GM13976 (cell line): Measurements from ENCODE around the gene ACBD6.

Experiments
- DNase-seq: peaks from one replicate; pipeline ENCODE4 v3.0.0; 2012; ENCODE audit warnings: low spot score
- CTCF ChIP-seq: IDR thresholded peaks from 2 replicates; pipeline ENCODE4 v1.5.1; 2012; ENCODE audit warnings: borderline replicate concordance, mild to moderate bottlenecking; ENCODE audit not compliant: insufficient read depth; ENCODE audit errors: extremely low read depth, missing control alignments, control extremely low read depth
- in situ Hi-C: fragments of 300-500 bp; cut with MboI; formaldehyde crosslinking; loops from one replicate; pipeline ENCODE4 v1.12.0; 2022; ENCODE audit warnings: low sequenced_read_pairs, mixed read lengths, inconsistent platforms; ENCODE audit not compliant: unreplicated experiment

The ACBD6 gene

GRCh38 chr1:180534214-180534613 is 31.8 kb upstream of the ACBD6 start:
- TF ChIP-seq CTCF: no peak
- in situ Hi-C loops: loop anchor here (10.0 kb wide), 1 partner anchor 321 kb away; no protein-coding TSS in a partner anchor
- DNase-seq: no peak

- in situ Hi-C loops: loop anchor here (10.0 kb wide), 1 partner anchor 321 kb away; no protein-coding TSS in a partner anchor
- peak; percentile 70 for TF ChIP-seq CTCF
- peak; percentile 67 for DNase-seq
These were observed 31.1 kb upstream of the ACBD6 start for GRCh38 chr1:180533266-180533987.

- no peak for TF ChIP-seq CTCF
- DNase-seq: no peak
- in situ Hi-C loops: loop anchor here (10.0 kb wide), 1 partner anchor 322 kb away; no protein-coding TSS in a partner anchor
These were observed 30.5 kb upstream of the ACBD6 start for GRCh38 chr1:180532854-180533253.

- in situ Hi-C loops: loop anchor here (10.0 kb wide), 1 partner anchor 324 kb away; no protein-coding TSS in a partner anchor
These were observed 28.1 kb upstream of the ACBD6 start for GRCh38 chr1:180530501-180530900.

GRCh38 chr1:180528868-180529470 is 26.6 kb upstream of the ACBD6 start:
- in situ Hi-C loops: no loop called here
- TF ChIP-seq CTCF: no peak

More at GRCh38 chr1:180530501-180530900, 28.1 kb upstream of the ACBD6 start:
- TF ChIP-seq CTCF: no peak
- DNase-seq: no peak

GRCh38 chr1:180527101-180527669 is 24.8 kb upstream of the ACBD6 start:
- DNase-seq: no peak
- in situ Hi-C loops: no loop called here
- no peak for TF ChIP-seq CTCF

More at GRCh38 chr1:180528868-180529470, 26.6 kb upstream of the ACBD6 start:
- no peak for DNase-seq
